Stimulated activated CD4-positive, alpha-beta T cell treated with anti-CD3 and anti-CD28 coated beads, Interleukin-1b, Interleukin-23, amount 100 ng/mL, for 4 hours (primary cell): ENCODE measurements around the gene NELFA.
A peak's percentile ranks its signal among the peaks of the same experiment; 100 is the strongest.

Source experiments
- DNase-seq, 2 donors: peaks; one replicate each; pipeline ENCODE4 v3.0.0-alpha.2; 2020; ENCODE audit warnings: low read depth in 2 of 2

The NELFA gene

DNA sequence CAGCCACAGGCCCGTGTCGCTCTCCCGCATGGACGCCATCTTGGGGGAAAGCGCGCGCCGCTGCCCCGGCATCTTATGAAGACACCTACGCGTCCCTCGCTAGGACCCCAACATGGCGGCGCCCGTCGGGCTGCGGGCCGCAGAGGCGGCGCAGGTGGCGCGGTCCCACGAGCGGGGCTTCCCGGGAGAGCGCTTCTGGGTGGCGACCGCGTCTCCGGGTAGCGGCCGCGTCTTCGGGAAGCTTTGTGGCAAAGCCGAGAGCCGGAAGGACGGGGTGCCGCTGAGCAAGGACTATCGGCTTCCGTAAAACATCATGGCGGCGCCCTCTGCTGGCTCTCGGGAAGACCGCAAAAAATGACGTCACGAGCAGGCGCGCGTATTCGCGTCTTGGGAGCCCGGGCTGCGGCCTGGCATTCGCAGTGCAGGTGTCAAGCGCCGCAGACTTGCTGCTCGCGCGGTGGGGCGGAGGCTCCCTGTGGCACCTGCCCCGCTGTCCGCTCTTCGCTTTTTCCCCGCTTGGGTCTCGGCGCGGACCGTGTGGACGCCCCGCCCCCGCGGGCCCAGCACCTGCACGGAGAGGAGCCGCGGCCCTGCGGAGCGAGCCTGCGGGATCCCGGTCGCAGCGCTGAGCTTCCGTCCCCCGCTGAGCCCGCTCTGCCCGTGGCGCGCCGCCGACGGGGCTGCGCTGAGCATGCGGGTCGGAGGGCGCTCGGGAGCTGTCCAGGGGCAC lies at the start of gene NELFA:
Gene NELFA, minus strand, starts transcription at position 54 of the 730 bp plus-strand sequence. Its CDS starts 15 bp downstream, at position 39.
- peak; percentile 89 to 92 for DNase-seq

DNA sequence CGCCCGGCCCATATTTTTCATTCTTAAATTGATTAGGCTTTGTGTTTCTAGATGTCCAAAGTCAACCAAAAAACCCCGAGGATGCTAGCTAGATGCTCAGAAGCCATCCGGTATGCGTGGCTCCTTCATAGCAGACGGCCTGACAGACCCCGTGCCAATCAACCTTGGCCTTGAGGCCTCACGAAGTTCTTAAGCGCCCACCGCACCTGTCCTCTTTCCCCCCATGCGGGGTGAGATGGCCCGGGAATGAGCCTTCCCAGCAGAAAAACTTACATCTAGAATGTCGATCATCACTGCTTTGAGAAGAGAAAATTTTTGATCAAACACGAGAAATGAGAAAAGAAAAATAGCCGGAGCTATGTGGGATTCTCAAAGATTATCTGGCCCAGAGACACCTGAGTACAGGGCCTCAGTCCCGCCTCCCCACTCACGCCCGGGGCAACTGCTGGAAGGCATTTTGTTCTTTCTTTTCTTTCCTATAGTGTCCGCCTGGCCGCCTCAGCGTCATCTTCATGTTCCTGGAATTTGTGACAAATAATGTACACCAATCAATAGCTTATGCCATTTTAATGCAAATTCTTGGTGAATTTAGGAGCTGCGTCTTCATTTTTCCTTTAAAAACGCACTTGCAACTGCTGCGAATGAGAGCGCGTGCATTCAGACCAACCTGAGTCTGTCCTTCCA lies 48.8 kb upstream of the NELFA start:
- DNase-seq, result no peak

DNA sequence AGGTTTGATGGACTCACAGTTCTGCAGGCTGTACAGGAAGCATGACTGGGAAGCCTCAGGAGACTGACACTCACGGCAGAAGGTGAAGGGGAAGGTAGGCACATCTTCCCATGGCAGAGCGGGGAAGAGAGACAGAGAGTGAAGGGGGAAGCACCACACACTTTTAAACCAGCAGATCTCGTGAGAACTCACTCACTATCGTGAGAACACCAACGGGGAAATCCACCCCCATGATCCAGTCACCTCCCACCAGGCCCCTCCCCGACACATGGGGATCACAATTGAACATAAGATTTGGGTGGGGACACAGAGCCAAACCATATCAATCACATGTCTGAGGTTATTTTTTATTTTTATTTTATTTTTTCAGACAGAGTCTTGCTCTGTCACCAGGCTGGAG lies 45.4 kb upstream of the NELFA start:
- no peak for DNase-seq

DNA sequence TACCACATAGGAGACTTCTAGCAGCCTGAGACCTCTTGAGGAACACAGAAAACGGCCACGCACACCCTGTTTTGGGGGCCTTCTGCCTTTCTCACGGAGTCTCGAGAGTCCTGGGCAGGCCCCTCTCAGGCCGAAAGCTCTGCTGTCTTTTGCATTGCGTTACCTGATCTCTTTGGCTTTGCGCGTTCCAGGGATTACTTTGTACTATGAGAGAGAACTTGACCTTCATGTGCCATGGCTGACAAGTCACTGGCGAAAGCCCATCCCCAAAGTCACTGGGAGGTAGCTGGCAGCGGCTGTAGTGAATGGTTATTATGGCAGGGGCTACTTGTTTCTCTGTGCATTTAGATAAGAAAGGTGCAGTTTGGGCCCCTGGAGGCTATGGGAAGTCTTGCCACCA lies 42.3 kb upstream of the NELFA start:
- no peak for DNase-seq

DNA sequence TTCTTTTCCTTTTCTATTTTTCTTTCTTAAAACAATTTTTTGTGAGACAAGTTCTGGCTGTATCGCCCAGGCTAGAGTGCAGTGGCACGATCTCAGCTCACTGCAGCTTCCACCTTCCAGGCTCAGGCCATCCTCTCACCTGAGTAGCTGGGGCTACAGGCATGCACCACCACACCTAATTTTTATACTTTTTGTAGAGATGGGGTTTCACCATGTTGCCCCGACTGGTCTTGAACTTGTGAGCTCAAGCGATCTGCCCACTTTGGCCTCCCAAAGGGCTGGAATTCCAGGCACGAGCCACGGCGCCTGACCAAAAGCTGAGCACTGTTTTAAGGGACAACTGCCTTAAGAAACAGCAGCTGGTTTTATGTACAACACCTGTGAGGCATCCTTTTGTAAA lies 41.0 kb upstream of the NELFA start:
- DNase-seq, result no peak

DNA sequence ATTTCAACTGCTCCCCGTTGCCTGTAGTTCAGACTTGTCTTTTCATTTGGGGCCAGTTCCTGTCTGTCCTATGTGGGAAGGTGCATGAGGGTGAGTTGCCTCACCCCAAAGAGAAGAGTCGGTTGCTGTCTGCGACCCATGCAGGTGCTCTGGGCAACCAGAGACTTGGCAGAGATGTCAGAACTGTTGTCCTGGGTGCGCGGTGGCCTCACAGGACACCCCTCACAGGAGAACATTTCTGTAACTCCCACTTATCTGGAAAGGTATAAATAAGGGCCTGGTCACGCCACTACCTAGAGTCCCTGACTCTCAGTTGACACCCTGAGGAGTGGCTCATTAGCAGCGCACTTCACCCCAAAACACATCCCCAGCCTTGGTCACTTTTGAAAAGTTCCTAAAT lies 40.6 kb upstream of the NELFA start:
- DNase-seq, result no peak

DNA sequence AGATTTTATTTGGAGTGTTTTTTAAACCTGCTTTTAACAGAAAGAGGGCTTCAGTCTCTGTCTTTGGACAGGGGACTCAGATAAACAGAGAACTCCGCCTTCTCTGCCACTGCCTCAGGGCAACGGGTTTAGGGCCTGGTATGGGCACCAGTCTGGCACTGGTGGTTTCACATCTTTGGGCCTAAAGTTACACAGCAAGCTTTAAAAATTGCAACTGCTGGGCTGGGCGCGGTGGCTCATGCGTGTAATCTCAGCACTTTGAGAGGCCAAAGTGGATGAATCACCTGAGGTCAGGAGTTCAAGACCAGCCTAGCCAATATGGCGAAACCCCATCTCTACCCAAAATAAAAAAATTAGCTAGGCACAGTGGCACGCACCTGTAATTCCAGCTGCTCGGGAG lies 40.1 kb upstream of the NELFA start:
- no peak for DNase-seq

DNA sequence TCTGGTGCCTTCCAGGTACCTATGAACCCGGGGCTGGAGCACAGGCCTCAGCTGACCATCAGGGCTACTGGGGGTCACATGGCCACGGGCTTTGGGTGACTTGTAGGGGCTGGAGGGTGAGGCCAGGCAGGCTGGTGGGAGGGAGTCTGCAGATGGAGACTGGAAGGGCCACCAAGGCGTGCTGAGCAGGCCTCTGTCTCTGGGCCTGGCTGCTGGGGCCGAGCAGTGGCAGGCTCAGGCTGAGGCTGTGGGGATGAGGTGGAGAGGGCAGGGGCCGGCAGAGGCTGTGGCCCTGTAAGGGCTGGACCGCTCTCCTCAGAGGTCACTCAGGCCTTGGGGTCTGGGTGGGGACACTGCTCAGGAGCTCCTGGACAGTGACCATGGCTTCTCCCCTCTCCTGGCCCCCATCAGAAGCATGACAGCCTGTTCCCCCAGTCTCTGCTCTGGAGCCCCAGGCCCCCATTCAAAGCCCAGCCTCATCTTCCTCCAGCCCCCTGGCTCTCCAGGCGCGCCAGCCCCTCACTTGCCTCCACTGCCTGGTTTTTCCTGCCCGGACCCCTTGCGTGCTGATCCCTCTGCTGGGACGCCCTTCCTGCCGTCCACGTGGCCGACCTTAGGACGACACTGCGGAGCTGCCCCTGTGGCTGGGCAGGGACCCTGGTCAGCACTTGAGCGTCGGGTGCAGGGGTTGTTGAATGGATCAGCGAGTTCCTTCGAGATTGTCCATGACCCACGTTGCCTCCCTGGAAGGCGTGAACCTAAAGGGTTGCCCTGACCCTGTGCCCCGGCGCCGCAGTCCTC lies 39.2 kb upstream of the NELFA start:
- DNase-seq, result no peak

DNA sequence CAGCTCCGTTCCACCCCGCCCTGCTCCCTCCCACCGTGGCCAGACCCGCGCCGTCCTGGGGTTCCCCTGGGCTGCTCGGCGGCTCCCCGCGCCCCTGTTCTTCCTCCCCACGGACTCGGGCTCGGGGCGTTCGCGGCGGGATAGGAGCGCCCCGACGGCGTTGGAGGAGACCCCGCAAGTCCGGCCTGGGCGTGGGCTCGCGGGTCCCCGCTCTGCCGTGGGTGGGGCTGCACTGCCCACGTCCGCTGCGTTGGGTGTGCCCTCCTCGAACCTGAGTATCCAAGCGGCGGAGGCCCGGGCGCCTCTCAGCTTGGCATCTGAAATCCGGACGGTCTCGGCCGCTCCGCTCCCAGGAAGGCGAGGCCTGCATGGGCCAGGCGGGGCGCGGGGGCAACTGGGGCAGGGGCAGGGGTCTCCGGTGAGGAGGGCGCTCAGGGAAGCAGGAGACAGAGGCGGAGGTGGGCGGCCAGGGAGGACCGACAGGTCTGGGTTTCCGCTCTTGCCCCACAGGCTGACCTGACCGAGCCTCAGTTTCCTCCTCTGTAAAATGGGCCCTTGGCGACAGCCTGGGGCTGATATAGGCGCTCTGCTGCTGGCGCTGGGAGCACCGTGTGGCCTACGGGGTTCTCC lies 38.4 kb upstream of the NELFA start:
- DNase-seq, result no peak

DNA sequence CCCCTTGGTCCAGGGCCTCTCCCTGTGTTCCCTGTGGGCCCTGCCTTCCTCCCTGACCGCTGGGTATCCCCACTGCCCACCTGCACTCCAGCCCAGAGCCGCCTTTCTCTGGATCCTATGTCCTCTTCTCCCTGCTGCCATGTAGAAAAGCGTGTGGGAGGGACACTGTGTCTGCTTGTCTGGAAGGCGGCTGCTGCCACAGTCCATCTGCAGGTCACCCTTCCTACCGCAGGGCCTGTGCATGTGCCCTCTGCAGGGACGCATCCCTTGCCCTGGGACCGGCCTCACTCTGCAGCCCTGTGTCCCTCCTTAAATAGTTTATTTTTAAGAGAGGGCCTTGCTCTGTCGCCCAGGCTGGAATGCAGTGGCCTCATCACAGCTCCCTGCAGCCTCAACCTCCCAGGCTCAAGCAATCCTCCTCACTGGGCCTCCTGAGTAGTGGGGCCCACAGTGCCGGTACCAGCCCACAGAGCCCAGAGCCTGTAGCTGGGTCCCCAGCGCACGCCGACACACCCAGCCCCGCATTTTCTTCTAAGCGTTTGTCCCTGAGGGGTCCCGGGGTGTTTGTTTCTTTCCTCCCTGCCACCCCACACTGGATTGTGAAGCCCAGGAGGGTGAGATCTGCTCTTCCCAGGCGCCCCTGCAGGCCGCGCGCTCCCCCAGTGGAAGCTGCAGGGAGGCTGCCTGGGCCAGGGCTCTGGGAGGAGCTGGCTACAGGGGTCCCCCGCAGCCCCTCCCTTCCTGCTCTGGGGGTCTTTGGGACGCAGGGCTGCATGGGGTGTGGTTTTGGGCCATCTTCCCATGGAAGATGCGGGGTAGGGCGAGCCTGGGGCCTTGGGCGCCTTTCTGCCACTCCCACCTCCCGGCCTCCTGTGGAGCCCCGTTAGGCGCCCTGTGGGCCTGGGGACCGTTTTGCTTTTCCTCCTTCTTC lies 37.5 kb upstream of the NELFA start:
- DNase-seq, result no peak

DNA sequence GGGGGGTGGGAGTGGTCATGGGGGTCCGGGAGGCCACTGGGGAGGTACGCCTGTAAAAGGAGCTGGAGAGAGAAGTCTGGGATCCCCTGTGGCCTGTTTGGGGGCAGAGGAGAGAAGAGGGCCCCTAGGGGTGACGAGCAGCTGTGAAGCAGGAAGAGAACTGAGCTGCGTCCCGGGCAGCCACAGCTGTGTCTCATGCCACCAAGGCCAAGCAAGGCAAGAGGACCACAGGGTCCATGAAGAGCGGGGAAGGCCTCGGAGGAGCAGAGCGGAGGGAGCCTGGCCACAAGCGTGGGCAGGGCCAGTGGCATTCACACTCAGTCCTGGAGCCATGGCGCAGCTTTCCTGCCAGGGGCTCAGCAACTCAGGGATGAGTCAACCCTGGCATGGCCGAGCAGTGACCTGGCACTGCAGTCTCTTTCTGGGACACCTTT lies 36.8 kb upstream of the NELFA start:
- DNase-seq, result no peak

DNA sequence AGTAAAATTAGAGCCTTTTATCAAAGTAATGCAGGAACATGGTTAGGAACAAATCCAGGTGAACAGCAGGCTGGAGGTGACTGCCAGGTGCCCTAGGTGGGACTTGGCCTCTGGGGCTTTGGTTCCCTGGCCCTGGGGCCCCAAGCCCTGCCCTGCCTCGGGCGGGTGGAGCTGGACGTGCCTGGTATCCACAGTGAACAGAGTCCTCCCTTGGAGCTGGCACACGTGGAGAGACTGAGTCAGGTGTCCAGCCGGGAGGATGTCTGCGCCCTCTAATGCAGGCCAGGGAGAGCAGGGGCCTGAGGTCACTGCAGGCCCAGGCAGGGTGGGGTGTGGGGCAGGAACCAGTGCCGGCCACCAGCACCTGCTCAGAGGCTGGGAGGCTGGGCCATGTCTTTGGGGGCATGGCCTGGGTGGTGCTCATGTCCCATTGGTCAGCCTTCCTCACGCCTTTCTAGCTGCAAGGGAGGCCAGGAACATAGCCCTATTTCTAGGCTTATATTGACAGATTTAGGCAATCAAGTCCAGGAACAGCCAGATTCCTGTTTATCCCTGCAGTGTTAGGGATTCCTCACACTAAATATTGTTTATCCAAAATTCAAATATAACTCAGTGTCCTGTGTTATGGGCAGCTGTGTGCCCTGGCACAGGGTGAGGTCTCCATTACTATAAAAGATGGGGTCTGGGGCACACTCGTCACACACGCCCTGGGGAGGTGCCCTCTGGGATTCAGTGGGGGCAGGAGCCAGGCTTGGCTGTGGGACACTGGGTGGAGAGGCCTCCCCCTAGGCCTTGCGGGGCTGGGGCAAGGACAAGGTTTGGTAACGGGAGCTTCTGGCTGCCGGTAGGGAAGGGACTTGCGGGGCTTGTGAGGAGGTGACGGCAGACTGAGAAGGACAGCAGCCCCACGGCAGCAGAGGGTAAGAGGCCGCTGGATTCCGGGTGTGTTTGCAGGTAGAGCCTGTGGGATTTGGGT lies 36.1 kb upstream of the NELFA start:
- no peak for DNase-seq

DNA sequence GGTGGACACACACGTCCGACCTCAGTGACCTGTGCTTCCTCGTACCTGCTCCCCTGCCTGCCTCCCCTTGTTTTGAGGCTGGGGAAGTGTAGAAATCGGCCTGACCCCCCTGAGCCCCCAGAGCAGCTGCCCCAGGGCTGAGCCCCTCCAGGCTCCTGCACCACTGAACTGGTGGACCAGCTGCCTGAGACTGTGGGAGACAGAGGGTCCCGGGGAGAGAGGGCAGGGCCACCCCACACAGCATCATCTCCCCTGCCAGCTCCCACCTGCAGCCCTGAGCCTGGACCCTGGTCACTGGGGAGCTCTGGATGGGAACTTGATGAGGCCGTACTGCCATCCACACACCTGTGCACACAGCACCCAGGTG lies 35.3 kb upstream of the NELFA start:
- no peak for DNase-seq

DNA sequence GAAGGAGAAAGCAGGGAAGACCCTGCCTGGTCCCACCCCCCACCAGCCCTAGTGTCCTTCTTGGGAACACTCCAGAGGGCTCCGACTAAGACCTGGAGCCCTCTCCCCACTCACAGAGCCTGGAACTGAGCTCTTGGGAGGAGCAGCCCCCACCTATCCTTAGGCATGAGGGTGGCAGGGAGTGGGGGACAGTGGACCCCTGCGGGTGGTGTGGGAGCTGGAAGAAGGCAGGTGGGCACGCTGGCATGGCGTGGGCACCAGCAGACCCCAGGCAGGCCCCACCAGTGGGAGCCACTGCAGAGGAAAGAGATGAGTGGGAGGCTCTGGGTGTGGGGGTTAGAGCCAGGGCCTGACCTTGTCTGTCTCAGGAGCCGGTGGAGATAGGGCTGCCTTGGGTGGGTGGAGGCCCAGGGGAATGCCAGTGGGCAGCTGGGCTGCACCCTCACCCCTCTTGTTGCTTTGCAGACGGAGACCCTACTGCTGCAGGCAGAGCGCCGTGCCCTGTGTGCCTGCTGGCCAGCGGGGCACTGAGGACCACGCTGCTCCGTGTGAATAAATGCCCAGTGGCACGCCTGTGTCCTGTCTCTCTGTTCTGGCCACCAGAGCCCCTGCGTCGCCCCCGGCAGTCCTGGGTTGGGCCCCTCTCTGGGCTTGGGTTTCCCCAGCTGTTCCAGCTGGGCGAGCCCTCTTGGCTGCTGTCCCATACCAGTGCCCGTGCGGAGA lies 34.8 kb upstream of the NELFA start:
- no peak for DNase-seq

DNA sequence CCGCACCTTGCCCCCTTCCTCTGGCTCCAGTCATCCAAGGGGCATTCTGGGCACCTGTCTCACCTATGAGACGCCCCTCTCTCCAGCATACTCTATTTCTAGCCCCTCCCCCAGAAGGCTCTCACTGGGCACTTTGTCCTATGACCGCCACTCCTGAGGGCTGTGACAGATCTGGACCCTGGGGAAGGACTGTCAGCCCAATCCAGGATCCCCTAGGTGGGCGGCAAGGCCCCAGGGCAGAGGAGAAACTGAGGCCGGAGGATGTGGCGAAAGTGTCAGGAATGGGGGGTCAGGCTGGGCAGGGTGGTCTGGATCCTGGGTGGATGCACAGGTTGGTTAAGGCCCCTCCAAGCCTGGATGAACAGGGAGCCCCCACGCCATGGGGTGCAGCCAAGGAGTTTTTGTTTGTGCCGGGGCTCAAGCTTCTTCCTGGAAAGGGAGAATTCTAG lies 34.2 kb upstream of the NELFA start:
- DNase-seq, result no peak

DNA sequence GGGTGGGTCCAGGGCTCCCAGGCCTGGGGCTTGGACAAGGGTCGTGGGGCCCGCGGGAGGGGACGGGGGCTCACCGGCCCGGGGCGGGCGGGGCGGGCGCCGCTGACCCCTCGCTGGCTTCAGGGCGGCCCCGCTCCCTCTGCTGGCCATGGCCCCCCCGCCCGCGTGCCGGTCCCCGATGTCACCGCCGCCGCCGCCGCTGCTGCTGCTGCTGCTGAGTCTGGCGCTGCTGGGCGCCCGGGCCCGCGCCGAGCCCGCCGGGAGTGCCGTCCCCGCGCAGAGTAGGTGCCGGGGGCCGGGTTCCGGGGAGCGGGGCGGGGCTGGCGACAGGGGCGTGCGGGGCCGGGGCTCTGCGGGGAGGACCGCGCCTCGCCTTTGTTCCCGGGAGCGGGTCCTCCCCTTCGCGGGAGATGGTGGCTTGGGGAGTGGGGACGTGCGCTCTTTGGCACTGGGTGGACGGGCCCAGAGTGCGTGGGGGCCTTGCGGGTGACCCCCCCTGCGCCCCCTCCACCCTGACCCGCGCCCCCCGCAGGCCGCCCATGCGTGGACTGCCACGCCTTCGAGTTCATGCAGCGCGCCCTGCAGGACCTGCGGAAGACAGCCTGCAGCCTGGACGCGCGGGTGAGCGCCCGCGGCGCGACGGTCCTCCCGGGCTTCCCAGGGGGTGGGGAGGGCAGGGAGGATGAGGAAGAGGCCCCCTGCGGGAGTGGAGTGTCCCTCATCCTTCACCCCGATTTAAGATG lies 33.6 kb upstream of the NELFA start:
- peak in 1 of 2 donors; percentile 44 for DNase-seq

DNA sequence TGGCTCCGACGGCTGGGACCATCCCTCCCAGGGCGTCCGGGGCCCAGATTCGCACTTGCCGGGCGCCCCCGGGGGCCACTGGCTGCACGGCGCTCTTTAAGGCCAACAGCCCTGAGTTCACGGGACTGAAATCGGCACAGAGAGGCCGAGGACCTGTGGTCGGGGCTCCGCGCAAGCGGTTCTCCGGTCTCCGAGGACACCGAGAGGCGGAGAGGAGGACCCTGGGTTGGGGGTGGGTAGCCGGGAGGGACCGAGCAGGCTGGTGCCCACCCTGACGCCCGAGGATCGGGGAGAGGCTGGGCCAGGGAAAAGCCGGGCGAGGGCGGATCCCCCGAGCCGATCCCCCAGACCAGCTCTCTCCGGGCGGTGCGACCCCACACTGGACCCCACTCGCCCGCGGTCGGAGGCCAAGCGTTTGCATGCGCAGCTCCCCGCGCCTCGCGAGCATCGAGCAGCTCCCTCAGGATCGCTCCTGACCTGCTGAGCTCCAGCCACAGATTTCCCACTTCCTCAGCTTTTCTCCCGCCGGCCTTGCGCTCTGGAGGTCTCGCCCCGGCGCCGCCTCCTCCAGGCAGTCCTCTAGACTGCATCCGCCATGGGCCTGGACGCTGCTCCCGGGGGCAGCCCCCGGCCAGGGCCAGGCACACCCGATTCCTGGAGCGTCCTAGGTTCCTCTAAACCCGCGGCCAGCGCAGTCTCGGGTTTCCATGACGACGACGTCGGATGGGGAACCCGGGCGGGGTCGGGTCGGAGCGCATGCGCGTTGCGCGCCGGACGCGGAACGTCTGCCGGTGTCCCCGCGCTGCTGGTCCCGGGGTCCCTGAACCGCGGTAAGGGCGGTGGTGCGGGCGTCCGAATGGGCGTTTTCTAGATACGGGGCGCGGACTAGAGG lies 32.7 kb upstream of the NELFA start:
- DNase-seq, result peak; percentile 79 to 84
